Measurements from ENCODE around the gene MYOCOS.

- no peak for TF ChIP-seq MAX (IDR thresholded peaks at IDR 0.05; ENCODE audit: insufficient read depth, insufficient read length)
- TF ChIP-seq, protein P1, sequence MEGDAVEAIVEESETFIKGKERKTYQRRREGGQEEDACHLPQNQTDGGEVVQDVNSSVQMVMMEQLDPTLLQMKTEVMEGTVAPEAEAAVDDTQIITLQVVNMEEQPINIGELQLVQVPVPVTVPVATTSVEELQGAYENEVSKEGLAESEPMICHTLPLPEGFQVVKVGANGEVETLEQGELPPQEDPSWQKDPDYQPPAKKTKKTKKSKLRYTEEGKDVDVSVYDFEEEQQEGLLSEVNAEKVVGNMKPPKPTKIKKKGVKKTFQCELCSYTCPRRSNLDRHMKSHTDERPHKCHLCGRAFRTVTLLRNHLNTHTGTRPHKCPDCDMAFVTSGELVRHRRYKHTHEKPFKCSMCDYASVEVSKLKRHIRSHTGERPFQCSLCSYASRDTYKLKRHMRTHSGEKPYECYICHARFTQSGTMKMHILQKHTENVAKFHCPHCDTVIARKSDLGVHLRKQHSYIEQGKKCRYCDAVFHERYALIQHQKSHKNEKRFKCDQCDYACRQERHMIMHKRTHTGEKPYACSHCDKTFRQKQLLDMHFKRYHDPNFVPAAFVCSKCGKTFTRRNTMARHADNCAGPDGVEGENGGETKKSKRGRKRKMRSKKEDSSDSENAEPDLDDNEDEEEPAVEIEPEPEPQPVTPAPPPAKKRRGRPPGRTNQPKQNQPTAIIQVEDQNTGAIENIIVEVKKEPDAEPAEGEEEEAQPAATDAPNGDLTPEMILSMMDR (IDR thresholded peaks at IDR 0.05; ENCODE audit: extremely low read depth in 1 of 2, insufficient read depth in 1 of 2, low read depth in 1 of 2, low read length in 2 of 2), result no peak
- TF ChIP-seq EZH2 (IDR thresholded peaks at IDR 0.05; ENCODE audit: borderline replicate concordance, low read depth, low read length, severe bottlenecking), result no peak
- no peak for TF ChIP-seq POLR2AphosphoS5 (IDR thresholded peaks at IDR 0.05; ENCODE audit: insufficient read depth, low read depth, low read length)
- no peak for TF ChIP-seq GATA2 (IDR thresholded peaks at IDR 0.05; ENCODE audit: insufficient read depth, insufficient read length, low read depth, low read length)
- TF ChIP-seq POLR2A (IDR thresholded peaks at IDR 0.05; ENCODE audit: low read depth, low read length), result no peak
- TF ChIP-seq MYC (IDR thresholded peaks at IDR 0.05; ENCODE audit: low read depth, low read length), result no peak
These were observed 21.2 kb upstream of the MYOCOS start for GRCh38 chr1:171600862-171601261.
